A673 (cell line): Measurements from ENCODE around the gene BCAS2.

Experiments
- CTCF ChIP-seq: fragments of 300-800, 200-600 bp; sonication (generic); conservative IDR thresholded peaks from 2 replicates; pipeline ENCODE4 v1.5.1; 2017; ENCODE audit warnings: low read depth, mild to moderate bottlenecking, antibody characterized with exemption, low read length, moderate library complexity, mixed read lengths
- EZH2 ChIP-seq: fragments of 200-600 bp; sonication (generic); IDR thresholded peaks from 2 replicates; pipeline ENCODE4 v1.6.1; 2017; ENCODE audit warnings: borderline replicate concordance, low read depth, mild to moderate bottlenecking, mixed read lengths, antibody characterized with exemption, low read length; ENCODE audit not compliant: poor library complexity, severe bottlenecking

DNA sequence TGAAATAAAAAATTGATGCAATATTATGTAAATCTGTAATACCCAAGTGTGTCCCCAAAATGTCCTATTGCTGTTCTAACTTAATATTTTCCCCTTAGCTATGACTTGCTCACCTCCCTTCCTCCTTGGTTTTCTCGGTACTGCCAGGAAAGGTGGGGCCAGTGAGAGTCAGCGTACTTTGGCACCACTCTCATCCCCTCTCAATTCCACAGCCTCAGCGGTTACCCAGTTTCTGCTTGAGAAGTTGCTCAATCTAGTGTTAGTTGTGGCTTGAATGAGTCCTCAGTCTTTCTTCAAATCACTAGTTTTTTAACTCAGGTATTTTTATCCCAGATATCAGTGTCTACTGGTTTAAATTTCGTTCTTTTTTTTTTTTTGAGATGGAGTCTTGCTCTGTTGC, 32.3 kb downstream of the BCAS2 start:
- TF ChIP-seq CTCF (no peak), EZH2 (no peak)
